H1 (cell line): Measurements from ENCODE around the gene TRABD2B. TPM values are rescaled to one million over a fixed set of nuclear protein-coding genes. Genes with fewer than 3 reads are reported as not detected.

Experiments used
- CEBPB ChIP-seq: IDR thresholded peaks from 2 replicates; pipeline ENCODE4 v1.6.1; 2012; ENCODE audit warnings: low read depth, low read length
- CHD1 ChIP-seq: IDR thresholded peaks from 2 replicates; pipeline ENCODE4 v1.6.1; 2012; ENCODE audit warnings: low read depth, low read length, improper control_type of control experiment
- KDM5A ChIP-seq: fragments of 200-600 bp; IDR thresholded peaks from 2 replicates; pipeline ENCODE4 v1.7.1; 2012; ENCODE audit warnings: mild to moderate bottlenecking, low read length, inconsistent platforms, mixed read lengths
- PHF8 ChIP-seq: fragments of 200-600 bp; sonication (generic); conservative IDR thresholded peaks from 2 replicates; pipeline ENCODE4 v1.7.1; 2012; ENCODE audit warnings: low read depth, mild to moderate bottlenecking, inconsistent platforms, low read length, moderate library complexity
- POU5F1 ChIP-seq: IDR thresholded peaks from 2 replicates; pipeline ENCODE4 v1.6.1; 2011; ENCODE audit warnings: low read depth, mild to moderate bottlenecking, low read length, moderate library complexity
- SAP30 ChIP-seq: fragments of 300-600 bp; sonication (generic); IDR thresholded peaks from 2 replicates; pipeline ENCODE4 v1.7.1; 2012; ENCODE audit warnings: low read length, moderate library complexity, mild to moderate bottlenecking, inconsistent platforms; ENCODE audit not compliant: insufficient read depth, insufficient replicate concordance
- polyA plus RNA-seq, 7 experiments: library from polyadenylated mRNA; depleted of rRNA in 3 of 7; stranded (reverse) in 5 of 7; unstranded in 2 of 7; fragments of >200 nt in 5 of 7; fragments of 200-250 nt in 2 of 7; gene quantifications; 1 replicate in 5 of 7; 2 replicates in 1 of 7; 4 replicates in 1 of 7; pipeline versions ENCODE4 v1.2.1 to v1.2.3, GENCODE V29; 2011 to 2013; ENCODE audit warnings: missing spikeins in 2 of 7, mixed read lengths in 2 of 7
- total RNA-seq: library from RNA; stranded (reverse); fragmentation: NEBNext Ultra II Directional; extraction: Animal tissue kit (Norgen Biotek cat#: 25700); gene quantifications from 2 replicates; pipeline ENCODE4 v1.2.1, GENCODE V29; 2021

TRABD2B gene
- total and polyA plus RNA-seq, 2 of the 8 experiments (the other 6 are each of a cell fraction or from before 2014, with no cell fraction given), result 0.95 to 3.4 TPM

DNA sequence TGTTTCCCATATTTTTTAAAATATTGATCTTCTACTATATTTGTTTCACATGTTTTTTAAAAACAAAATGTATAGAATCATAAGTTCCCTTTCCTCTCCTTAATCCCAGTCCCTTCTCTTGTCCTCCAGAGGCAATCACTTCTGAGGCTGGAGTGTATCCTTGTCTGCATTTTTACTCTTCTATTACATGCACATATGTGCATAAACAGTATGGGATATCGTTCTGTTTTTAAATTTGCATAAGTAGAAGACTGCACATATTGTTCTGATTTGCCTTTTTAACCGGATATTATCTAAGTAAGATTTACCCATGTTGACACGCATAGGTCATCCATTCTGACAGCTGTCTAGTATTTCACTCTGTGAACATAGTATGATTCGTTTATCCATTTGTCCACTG, 142.0 kb downstream of the TRABD2B start (continued):
- TF ChIP-seq PHF8 (no peak), CHD1 (no peak), SAP30 (no peak), KDM5A (no peak), CEBPB (no peak), POU5F1 (no peak)
